WTC11 (cell line): ENCODE results near the gene ADSL.

Source experiments
- CBFB ChIP-seq: sonication (generic); formaldehyde crosslinking; IDR thresholded peaks from 2 replicates; pipeline ENCODE4 v1.8.1; 2022; ENCODE audit warnings: mild to moderate bottlenecking, low read depth, missing genetic modification reagents
- CREB1 ChIP-seq: sonication (generic); formaldehyde crosslinking; IDR thresholded peaks from 2 replicates; pipeline ENCODE4 v1.8.0; 2023; ENCODE audit warnings: mild to moderate bottlenecking, missing genetic modification reagents
- JUN ChIP-seq: sonication (generic); formaldehyde crosslinking; IDR thresholded peaks from 2 replicates; pipeline ENCODE4 v1.8.0; 2023; ENCODE audit warnings: mild to moderate bottlenecking, missing genetic modification reagents
- NR2C2 ChIP-seq: sonication (generic); formaldehyde crosslinking; IDR thresholded peaks from 2 replicates; pipeline ENCODE4 v1.8.0; 2022; ENCODE audit warnings: mild to moderate bottlenecking, missing genetic modification reagents
- NR3C1 ChIP-seq: sonication (generic); formaldehyde crosslinking; conservative IDR thresholded peaks from 2 replicates; pipeline ENCODE4 v1.8.1; 2023; ENCODE audit warnings: low read depth, mild to moderate bottlenecking, missing genetic modification reagents
- TF ChIP-seq, protein P1 (sequence below): sonication (generic); formaldehyde crosslinking; IDR thresholded peaks from 2 replicates; pipeline ENCODE4 v1.8.0; 2023; ENCODE audit warnings: missing genetic modification reagents
- TF ChIP-seq, protein P2 (sequence below): fragments of 200-600 bp; IDR thresholded peaks from 2 replicates; pipeline ENCODE4 v1.8.0; 2022; ENCODE audit warnings: antibody characterized with exemption
- TF ChIP-seq, protein P3 (sequence below): sonication (generic); formaldehyde crosslinking; IDR thresholded peaks from 2 replicates; pipeline ENCODE4 v1.8.1; 2022; ENCODE audit warnings: low read depth, missing genetic modification reagents, borderline replicate concordance
- TF ChIP-seq, protein P4 (sequence below): sonication (generic); formaldehyde crosslinking; IDR thresholded peaks from 2 replicates; pipeline ENCODE4 v1.8.1; 2023; ENCODE audit warnings: mild to moderate bottlenecking, missing genetic modification reagents
- TF ChIP-seq, protein P5 (sequence below): fragments of 250-450 bp; sonication (Bioruptor Pico); IDR thresholded peaks from 2 replicates; pipeline ENCODE4 v1.9.0; 2021; ENCODE audit warnings: mild to moderate bottlenecking
- TF ChIP-seq, protein P6 (sequence below): sonication (generic); formaldehyde crosslinking; IDR thresholded peaks from 2 replicates; pipeline ENCODE4 v1.8.1; 2022; ENCODE audit warnings: mild to moderate bottlenecking, moderate library complexity, missing genetic modification reagents
- TF ChIP-seq, protein P7 (sequence below): sonication (generic); formaldehyde crosslinking; IDR thresholded peaks from 2 replicates; pipeline ENCODE4 v1.8.0; 2022; ENCODE audit warnings: mild to moderate bottlenecking, missing genetic modification reagents

DNA sequence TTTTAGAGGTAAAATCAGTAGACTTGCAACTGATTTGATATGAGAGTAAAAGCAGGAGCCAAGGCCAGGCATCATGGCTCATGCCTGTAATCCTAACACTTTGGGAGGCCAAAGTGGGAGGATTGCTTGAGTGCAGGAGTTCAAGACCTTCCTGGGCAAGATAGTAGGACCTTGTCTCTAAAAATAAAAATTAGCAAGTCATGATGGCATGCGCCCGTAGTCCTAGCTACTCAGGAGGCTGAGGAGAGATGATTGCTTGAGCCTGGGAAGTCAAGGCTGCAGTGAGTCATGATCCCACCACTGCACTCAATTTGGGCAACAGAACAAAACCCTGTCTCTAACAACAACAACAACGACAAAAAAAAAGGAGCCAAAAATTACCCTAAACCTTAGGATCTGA is 37.6 kb downstream of the ADSL start:
- TF ChIP-seq, protein P1, sequence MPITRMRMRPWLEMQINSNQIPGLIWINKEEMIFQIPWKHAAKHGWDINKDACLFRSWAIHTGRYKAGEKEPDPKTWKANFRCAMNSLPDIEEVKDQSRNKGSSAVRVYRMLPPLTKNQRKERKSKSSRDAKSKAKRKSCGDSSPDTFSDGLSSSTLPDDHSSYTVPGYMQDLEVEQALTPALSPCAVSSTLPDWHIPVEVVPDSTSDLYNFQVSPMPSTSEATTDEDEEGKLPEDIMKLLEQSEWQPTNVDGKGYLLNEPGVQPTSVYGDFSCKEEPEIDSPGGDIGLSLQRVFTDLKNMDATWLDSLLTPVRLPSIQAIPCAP: no peak
- no peak for TF ChIP-seq CBFB (CRISPR knock-in tag)
- TF ChIP-seq, protein P2, sequence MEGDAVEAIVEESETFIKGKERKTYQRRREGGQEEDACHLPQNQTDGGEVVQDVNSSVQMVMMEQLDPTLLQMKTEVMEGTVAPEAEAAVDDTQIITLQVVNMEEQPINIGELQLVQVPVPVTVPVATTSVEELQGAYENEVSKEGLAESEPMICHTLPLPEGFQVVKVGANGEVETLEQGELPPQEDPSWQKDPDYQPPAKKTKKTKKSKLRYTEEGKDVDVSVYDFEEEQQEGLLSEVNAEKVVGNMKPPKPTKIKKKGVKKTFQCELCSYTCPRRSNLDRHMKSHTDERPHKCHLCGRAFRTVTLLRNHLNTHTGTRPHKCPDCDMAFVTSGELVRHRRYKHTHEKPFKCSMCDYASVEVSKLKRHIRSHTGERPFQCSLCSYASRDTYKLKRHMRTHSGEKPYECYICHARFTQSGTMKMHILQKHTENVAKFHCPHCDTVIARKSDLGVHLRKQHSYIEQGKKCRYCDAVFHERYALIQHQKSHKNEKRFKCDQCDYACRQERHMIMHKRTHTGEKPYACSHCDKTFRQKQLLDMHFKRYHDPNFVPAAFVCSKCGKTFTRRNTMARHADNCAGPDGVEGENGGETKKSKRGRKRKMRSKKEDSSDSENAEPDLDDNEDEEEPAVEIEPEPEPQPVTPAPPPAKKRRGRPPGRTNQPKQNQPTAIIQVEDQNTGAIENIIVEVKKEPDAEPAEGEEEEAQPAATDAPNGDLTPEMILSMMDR: no peak
- no peak for TF ChIP-seq NR2C2 (CRISPR knock-in tag)
- TF ChIP-seq, protein P3, sequence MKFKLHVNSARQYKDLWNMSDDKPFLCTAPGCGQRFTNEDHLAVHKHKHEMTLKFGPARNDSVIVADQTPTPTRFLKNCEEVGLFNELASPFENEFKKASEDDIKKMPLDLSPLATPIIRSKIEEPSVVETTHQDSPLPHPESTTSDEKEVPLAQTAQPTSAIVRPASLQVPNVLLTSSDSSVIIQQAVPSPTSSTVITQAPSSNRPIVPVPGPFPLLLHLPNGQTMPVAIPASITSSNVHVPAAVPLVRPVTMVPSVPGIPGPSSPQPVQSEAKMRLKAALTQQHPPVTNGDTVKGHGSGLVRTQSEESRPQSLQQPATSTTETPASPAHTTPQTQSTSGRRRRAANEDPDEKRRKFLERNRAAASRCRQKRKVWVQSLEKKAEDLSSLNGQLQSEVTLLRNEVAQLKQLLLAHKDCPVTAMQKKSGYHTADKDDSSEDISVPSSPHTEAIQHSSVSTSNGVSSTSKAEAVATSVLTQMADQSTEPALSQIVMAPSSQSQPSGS (CRISPR knock-in tag): no peak
- TF ChIP-seq, protein P4, sequence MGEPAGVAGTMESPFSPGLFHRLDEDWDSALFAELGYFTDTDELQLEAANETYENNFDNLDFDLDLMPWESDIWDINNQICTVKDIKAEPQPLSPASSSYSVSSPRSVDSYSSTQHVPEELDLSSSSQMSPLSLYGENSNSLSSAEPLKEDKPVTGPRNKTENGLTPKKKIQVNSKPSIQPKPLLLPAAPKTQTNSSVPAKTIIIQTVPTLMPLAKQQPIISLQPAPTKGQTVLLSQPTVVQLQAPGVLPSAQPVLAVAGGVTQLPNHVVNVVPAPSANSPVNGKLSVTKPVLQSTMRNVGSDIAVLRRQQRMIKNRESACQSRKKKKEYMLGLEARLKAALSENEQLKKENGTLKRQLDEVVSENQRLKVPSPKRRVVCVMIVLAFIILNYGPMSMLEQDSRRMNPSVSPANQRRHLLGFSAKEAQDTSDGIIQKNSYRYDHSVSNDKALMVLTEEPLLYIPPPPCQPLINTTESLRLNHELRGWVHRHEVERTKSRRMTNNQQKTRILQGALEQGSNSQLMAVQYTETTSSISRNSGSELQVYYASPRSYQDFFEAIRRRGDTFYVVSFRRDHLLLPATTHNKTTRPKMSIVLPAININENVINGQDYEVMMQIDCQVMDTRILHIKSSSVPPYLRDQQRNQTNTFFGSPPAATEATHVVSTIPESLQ: no peak
- TF ChIP-seq JUN: no peak
- TF ChIP-seq, protein P5, sequence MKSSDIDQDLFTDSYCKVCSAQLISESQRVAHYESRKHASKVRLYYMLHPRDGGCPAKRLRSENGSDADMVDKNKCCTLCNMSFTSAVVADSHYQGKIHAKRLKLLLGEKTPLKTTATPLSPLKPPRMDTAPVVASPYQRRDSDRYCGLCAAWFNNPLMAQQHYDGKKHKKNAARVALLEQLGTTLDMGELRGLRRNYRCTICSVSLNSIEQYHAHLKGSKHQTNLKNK: no peak
- TF ChIP-seq, protein P6, sequence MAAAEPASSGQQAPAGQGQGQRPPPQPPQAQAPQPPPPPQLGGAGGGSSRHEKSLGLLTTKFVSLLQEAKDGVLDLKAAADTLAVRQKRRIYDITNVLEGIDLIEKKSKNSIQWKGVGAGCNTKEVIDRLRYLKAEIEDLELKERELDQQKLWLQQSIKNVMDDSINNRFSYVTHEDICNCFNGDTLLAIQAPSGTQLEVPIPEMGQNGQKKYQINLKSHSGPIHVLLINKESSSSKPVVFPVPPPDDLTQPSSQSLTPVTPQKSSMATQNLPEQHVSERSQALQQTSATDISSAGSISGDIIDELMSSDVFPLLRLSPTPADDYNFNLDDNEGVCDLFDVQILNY (CRISPR knock-in tag): no peak
- no peak for TF ChIP-seq CREB1 (CRISPR knock-in tag)
- no peak for TF ChIP-seq NR3C1
- TF ChIP-seq, protein P7, sequence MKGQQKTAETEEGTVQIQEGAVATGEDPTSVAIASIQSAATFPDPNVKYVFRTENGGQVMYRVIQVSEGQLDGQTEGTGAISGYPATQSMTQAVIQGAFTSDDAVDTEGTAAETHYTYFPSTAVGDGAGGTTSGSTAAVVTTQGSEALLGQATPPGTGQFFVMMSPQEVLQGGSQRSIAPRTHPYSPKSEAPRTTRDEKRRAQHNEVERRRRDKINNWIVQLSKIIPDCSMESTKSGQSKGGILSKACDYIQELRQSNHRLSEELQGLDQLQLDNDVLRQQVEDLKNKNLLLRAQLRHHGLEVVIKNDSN: no peak
